Stimulated activated CD4-positive, alpha-beta T cell treated with anti-CD3 and anti-CD28 coated beads, Interleukin-4, amount 100 ng/mL, for 1 hour (primary cell): Measurements from ENCODE around the gene MRPL10.

ENCODE experiments used
- DNase-seq: peaks from one replicate; pipeline ENCODE4 v3.0.0-alpha.2; 2020

The MRPL10 gene

DNA sequence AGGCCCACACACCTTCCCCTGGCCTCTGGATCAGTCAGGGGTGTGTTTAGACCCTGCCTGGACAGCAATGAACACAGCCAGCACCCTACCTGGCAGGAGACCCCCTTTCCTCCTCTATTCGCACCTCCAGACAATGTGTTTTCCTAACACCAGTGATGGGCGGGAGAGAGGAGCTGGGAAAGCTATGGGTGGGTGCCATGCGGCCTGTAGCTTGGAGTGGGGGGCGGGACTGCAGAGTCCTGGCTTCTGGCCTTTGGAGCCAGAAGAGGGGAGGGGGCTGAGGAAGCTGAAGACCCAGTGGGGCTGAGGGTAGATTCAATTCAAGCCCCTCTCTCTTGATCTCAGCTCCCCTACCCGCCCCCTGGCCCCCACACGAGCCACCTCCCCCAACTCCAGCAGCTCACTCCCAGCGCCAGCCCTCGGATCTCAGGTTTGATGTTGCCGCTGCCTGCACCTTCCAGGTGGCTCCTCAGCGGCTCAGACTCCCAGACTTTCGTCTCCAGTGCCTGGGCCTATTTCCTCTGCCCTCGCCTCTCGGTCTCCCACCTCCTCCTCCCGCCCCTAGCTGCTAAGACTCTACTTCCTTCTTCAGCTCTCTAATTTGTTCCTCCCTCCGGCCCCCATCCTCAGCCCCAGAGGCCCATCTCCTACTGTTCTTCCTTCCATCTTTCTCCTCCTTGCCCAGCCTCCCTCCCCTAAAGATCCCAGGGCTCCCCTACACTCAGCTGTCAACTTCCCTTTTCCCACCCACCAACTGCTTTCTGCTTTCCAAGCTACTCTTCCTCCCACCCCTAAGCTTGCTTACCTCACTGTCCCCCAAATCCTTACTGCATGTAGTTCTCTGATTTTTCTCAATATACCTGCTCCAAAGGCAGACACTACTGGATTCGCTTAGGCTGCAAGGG is 26.5 kb upstream of the MRPL10 start:
- DNase-seq = no peak

DNA sequence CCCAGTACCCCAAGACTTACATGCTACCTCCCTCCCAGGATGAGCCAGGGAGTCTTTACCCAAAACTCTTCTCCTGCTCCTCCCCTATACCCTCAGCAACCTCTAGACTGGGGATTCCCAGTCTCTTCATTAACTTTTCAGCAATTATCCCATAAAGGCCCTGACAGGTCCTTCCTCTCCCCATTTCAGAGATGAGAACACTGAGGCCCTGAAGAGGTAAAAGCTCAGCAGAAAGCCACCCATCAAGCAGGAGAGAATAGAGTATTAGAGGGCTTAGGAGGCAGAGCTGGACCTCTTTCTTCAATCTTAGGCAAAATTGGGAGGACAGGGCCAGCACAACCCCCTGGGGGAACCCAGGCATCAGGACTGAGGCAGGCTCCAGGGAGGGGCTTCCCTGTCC is 25.5 kb upstream of the MRPL10 start:
- no peak for DNase-seq

GRCh38 chr17:47855737-47856136 is 24.4 kb upstream of the MRPL10 start:
- no peak for DNase-seq

GRCh38 chr17:47853616-47854015 is 22.3 kb upstream of the MRPL10 start:
- DNase-seq = no peak

GRCh38 chr17:47852113-47852949 is 21.0 kb upstream of the MRPL10 start:
- no peak for DNase-seq

- DNase-seq = no peak
Measured at GRCh38 chr17:47851764-47852112, 20.4 kb upstream of the MRPL10 start.

DNA sequence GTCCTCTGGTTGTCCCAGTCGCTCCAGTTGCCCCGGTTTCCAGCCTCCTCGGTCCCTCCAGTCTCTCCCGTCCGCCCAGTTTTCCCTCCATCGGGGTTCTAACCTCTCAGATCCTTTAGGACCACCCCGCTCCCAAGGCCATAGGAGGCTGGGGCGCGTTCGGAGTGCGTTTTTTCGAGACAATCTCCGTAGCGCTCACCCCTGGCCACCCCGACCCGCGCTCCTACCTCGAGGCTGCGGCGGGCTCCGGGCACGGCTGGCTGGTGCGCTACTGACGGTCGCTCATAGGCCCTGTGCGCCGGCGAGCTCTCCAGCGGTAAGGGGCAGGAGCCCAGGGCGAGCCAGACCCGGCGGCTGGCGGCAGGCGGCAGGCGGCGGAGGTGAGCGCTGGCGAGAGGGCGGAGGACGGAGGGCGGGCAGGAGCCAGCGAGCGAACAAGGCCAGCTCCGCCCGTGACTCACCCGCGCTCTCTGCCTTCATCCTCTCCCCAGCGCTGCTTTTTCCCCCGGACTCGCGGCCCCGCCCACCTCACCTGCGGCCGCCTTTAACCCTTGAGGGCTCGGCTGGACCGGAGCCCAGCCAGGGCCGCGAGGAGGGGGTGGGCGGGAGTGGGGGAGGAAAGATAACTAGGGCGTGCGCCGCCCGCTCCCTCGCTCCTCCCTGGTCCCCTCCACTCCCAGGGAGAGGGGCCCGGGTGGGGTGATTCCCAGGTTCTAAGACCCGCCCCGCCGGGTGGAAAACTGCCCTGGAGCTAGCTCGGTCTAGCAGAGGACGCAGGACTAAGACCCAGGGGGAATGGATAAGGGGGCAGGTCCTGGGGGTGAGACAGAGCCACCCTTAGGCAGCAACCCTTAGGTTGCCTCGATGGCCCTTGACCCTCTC is 19.6 kb upstream of the MRPL10 start, which contains the start of gene SP6:
TSS of gene SP6 (minus strand) at position 472 of the 882 bp plus-strand sequence. CDS start 2,734 bp downstream, outside the sequence.
- peak; percentile 75 for DNase-seq

- no peak for DNase-seq
Measured at GRCh38 chr17:47850373-47850691, 19.0 kb upstream of the MRPL10 start.

DNA sequence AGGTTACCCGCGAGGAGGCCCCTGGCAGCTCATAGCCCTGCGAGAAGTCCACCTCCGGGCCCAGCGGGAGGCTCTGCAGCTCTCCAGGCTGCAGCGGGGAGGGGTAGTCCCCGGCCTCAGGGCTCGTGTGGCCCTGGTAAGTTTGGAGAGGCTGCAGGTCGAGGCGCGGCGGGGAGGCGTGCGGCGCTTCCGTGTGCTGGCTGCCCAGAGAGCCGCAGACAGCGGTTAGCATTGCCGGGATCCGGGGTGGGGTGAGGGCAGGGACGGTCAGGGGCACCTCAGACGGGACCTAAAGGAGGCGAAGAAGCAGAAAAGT is 16.8 kb upstream of the MRPL10 start:
- DNase-seq = no peak

- peak; percentile 26 for DNase-seq
Measured at GRCh38 chr17:47847341-47848197, 16.2 kb upstream of the MRPL10 start.

GRCh38 chr17:47846716-47847340 is 15.5 kb upstream of the MRPL10 start:
- no peak for DNase-seq

DNA sequence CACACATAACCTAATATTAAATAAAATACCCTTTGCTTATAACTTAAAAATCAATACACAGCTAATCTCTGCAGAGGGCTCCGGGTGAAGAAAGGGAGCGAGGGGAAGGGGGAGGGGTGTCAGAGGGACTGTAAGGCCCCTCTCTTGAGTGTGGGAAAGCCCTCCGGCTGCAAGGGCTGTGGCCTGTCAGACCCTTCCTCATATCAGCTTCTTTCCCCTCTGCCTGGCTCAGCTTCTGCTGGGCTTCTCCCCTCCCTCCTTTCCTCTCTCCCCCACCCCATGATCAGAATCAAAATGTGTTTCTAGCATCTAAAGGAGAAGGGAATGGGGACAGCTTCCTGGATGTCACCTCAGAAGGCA is 14.4 kb upstream of the MRPL10 start:
- DNase-seq = no peak

DNA sequence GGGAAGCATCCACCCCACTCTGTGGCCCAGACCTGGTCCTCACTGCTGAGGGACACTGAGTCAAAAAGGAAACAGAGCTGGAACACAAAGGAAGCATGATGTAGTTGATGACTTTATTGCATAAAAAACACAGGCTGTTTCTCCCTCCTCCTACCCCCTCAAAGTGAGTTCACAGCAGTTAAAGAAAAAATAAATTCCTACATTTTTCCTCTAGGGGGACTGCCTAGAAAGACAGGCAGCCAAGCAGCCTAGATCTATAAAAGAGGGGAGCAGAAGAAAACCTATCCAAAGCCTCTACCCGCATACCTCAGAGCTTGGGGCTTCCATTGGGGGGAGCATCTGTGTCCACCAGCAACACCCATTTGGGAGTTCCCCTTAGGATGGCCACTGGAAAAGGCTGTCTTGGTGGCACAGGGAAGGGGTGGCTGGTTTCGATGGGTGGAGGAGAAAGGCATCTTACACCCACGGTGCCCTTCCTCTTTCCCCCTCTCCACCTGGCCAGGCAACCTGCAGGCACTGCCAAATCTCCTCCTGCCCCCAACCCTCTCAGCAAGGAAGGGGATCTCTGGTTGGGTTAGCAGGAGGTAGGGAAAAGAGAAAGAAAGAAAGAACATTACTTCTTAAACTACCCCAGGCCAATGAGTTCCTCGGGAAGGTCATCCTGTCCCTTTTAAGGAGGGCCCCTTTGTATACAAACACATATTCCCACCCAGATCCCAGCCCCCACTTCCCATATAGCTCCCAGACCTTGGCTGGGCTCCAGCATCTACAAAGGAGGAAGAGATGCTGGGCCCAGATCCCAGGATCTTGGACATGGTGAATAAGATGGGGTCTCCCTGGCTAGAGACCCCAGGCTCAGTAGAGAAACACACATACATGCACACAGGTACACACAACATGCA is 13.7 kb upstream of the MRPL10 start:
- no peak for DNase-seq

DNA sequence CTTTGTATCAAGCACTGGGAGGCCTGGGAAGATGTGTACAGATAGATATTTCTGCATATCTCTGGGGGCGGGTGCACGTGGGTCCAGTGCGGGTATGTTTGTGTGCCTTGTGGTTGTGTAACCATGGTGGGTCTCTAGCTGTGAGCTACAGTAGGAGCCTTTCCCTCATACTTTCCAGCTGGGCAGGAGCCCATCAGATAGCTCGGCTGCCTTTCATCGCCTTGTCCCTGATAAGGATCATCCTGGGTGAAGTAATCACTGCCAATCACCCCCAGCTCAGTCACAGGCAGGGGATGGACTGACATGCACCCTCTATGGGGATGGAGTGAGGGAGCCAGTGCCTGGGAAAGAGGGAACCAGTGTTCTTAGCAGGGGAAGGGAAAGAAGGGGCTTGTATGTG is 12.9 kb upstream of the MRPL10 start:
- no peak for DNase-seq

DNA sequence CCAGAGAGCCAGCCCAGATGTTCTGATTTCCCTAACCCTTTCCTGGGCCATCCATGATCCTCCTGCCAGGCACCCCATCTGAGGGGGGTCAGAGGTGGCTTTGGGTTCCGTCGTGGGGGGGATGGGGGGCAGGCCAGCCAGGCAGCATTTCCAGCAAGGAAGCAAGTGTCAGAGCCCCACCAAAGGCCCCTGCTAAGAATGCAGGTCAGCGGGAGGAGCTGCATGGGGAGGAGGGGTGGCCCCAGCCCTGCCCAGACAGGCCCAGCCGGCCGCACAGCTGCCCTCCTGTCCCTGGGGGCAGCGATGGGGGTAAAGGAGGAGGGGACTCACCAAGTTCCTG is 12.0 kb upstream of the MRPL10 start:
- no peak for DNase-seq

DNA sequence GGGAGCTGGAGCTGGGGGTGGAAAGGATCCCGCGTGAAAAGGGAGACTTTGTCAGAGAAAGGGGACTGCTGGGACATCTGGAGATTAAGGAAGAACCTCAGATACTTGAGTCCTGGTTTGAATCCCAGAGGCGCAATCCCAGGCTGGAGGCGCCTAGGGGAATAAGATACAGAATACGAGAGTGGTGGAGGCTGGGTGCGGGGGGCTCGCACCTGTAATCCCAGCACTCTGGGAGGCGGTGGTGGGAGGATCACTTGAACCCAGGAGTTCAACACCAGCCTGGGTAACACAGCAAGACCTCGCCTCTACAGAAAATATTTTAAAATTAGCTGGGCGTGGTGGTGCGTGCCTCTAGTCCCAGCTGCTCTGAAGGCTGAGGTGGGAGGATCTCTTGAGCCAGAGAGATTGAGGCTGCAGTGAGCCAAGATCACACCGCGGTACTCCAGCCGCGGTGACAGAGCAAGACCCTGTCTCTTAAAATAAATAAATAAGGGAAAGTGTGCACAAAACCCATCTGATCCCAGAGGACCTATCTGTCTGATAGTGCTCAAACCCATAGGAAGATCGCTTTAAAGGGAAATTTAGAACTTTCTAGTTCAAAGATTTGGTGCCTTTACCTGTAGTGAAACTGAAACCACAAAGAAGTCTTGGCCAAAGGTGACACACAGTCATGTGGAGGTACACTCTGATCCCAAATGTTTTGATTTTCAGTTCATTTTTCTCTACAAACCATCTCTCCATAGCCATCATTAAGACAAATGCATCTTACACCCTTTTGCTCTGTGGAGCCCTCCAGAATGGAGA is 10.3 kb upstream of the MRPL10 start:
- DNase-seq = no peak

- DNase-seq = peak; percentile 87
Measured at GRCh38 chr17:47840742-47841487, 9.6 kb upstream of the MRPL10 start, which contains the start of gene SCRN2. SCRN2 (minus strand) TSS chr17:47841273; CDS start chr17:47840843, 430 bp downstream.

DNA sequence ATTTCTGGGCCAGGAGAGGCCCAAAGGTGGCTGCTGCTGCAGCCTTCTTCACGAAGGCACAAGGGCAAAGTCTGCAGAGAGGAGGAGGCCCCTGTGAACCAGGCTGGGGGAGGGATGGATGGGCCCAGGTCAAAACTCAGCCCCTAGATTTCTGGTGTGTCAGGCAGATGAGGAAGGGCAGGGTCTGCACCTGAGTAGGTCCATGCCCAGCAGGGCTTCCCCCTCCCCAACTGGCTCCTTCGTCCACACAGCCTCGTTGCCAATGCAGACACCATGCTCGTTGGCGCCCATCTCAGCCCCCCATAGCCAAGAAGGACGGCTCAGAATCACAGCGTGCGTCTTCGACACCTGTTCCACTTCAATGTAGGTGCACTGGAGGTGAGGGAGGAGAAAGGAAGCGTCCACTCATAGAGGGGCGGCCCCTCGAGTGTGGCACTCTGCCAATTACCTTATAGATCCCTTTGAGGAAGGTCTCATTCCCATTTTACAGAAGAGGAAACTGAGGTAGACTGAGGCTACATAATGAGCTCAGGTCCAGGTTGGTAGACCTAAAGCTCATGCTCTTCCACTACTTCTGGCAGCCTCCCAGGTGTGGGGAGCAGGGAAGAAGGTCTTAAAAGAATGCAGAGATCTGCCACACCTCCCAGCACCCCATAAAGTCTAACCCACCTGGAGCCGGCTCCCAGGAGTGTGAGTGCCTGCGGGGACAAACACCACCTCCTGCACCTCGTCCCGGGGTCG is 8.8 kb upstream of the MRPL10 start:
- no peak for DNase-seq
